Central memory CD8-positive, alpha-beta T cell (primary cell): ENCODE measurements around the gene GRPEL1.
A peak's percentile ranks its signal among the peaks of the same experiment; 100 is the strongest.

Experiments used
- ATAC-seq: fragments of 150-1000 bp; cut with Tn5 transposase; replicated peaks from 2 replicates; pipeline ENCODE4 v1.10.0; 2022; ENCODE audit warnings: mild to moderate bottlenecking, moderate FRiP score, moderate number of reproducible peaks; ENCODE audit not compliant: poor library complexity, severe bottlenecking; ENCODE audit errors: extremely low read depth
- DNase-seq, 2 donors: peaks; one replicate each; pipeline ENCODE4 v3.0.0; 2021; ENCODE audit warnings: low spot score in 2 of 2
- H3K27ac Mint-ChIP-seq: one replicate; pipeline ENCODE4 v1.8.0; 2022; ENCODE audit warnings: low read depth, mild to moderate bottlenecking, moderate library complexity, mixed read lengths
- H3K27me3 Mint-ChIP-seq: one replicate; pipeline ENCODE4 v1.8.0; 2022; ENCODE audit warnings: mixed read lengths
- H3K36me3 Mint-ChIP-seq: one replicate; pipeline ENCODE4 v1.8.0; 2022; ENCODE audit warnings: mild to moderate bottlenecking, moderate library complexity, mixed read lengths; ENCODE audit not compliant: insufficient read depth
- H3K4me1 Mint-ChIP-seq: one replicate; pipeline ENCODE4 v1.8.0; 2022; ENCODE audit warnings: mixed read lengths
- H3K4me3 Mint-ChIP-seq: one replicate; pipeline ENCODE4 v1.8.0; 2022; ENCODE audit warnings: mild to moderate bottlenecking, moderate library complexity, mixed read lengths
- H3K9me3 Mint-ChIP-seq: one replicate; pipeline ENCODE4 v1.8.0; 2022; ENCODE audit warnings: mixed read lengths

The GRPEL1 gene

GRCh38 chr4:7029921-7030320 is 37.9 kb downstream of the GRPEL1 start:
- peaks cover 33% of the 10 kb centered on the region for H3K36me3 Mint-ChIP-seq
- no peak overlapping the region for H3K4me3 Mint-ChIP-seq
- no peak for DNase-seq
- no peaks in the 10 kb centered on the region for H3K27me3 Mint-ChIP-seq
- H3K27ac Mint-ChIP-seq = peak overlapping the region; percentile 82
- H3K4me1 Mint-ChIP-seq = no peaks in the 10 kb centered on the region
- H3K9me3 Mint-ChIP-seq = no peaks in the 10 kb centered on the region
- ATAC-seq = no peak

- Mint-ChIP-seq H3K27me3 (no peaks in the 10 kb centered on the region), H3K27ac (peak overlapping the region; percentile 82), H3K4me1 (no peaks in the 10 kb centered on the region), H3K9me3 (no peaks in the 10 kb centered on the region), H3K4me3 (no peak overlapping the region), H3K36me3 (peaks cover 36% of the 10 kb centered on the region)
- ATAC-seq (no peak), DNase-seq (no peak)
Measured at GRCh38 chr4:7029212-7029611, 38.7 kb downstream of the GRPEL1 start.

- ATAC-seq = no peak
Measured at GRCh38 chr4:7027913-7028312, 40.0 kb downstream of the GRPEL1 start.

GRCh38 chr4:7027284-7027683 is 40.6 kb downstream of the GRPEL1 start:
- no peaks in the 10 kb centered on the region for H3K27me3 Mint-ChIP-seq
- H3K4me3 Mint-ChIP-seq = no peak overlapping the region
- DNase-seq = no peak
- no peaks in the 10 kb centered on the region for H3K4me1 Mint-ChIP-seq
- ATAC-seq = no peak
- peaks cover 36% of the 10 kb centered on the region for H3K36me3 Mint-ChIP-seq
- H3K27ac Mint-ChIP-seq = no peak overlapping the region
- H3K9me3 Mint-ChIP-seq = no peaks in the 10 kb centered on the region

More at GRCh38 chr4:7027913-7028312, 40.0 kb downstream of the GRPEL1 start:
- H3K4me3 Mint-ChIP-seq = no peak overlapping the region
- no peak for DNase-seq
- no peaks in the 10 kb centered on the region for H3K9me3 Mint-ChIP-seq
- H3K36me3 Mint-ChIP-seq = peaks cover 38% of the 10 kb centered on the region
- no peaks in the 10 kb centered on the region for H3K4me1 Mint-ChIP-seq
- no peaks in the 10 kb centered on the region for H3K27me3 Mint-ChIP-seq
- H3K27ac Mint-ChIP-seq = no peak overlapping the region

- DNase-seq = no peak
- Mint-ChIP-seq H3K36me3 (peaks cover 36% of the 10 kb centered on the region), H3K4me1 (no peaks in the 10 kb centered on the region)
Measured at GRCh38 chr4:7026107-7026506, 41.8 kb downstream of the GRPEL1 start.

GRCh38 chr4:7025040-7025602 is 42.7 kb downstream of the GRPEL1 start:
- no peaks in the 10 kb centered on the region for H3K4me1 Mint-ChIP-seq
- H3K27me3 Mint-ChIP-seq = no peaks in the 10 kb centered on the region
- DNase-seq = no peak
- H3K27ac Mint-ChIP-seq = no peak overlapping the region
- peaks cover 37% of the 10 kb centered on the region for H3K36me3 Mint-ChIP-seq
- ATAC-seq = no peak
- H3K9me3 Mint-ChIP-seq = no peaks in the 10 kb centered on the region
- no peak overlapping the region for H3K4me3 Mint-ChIP-seq

More at GRCh38 chr4:7026107-7026506, 41.8 kb downstream of the GRPEL1 start:
- no peaks in the 10 kb centered on the region for H3K9me3 Mint-ChIP-seq
- ATAC-seq = no peak
- no peak overlapping the region for H3K4me3 Mint-ChIP-seq
- no peaks in the 10 kb centered on the region for H3K27me3 Mint-ChIP-seq
- no peak overlapping the region for H3K27ac Mint-ChIP-seq

GRCh38 chr4:7024336-7024890 is 43.5 kb downstream of the GRPEL1 start:
- Mint-ChIP-seq H3K4me3 (no peak overlapping the region), H3K27me3 (no peaks in the 10 kb centered on the region), H3K36me3 (peaks cover 36% of the 10 kb centered on the region), H3K4me1 (no peaks in the 10 kb centered on the region), H3K27ac (no peak overlapping the region), H3K9me3 (no peaks in the 10 kb centered on the region)
- DNase-seq (no peak), ATAC-seq (no peak)

GRCh38 chr4:7023901-7024300 is 44.0 kb downstream of the GRPEL1 start:
- Mint-ChIP-seq H3K27me3 (no peaks in the 10 kb centered on the region), H3K36me3 (peaks cover 35% of the 10 kb centered on the region), H3K9me3 (no peaks in the 10 kb centered on the region), H3K4me3 (no peak overlapping the region), H3K4me1 (no peaks in the 10 kb centered on the region), H3K27ac (no peak overlapping the region)
- DNase-seq (no peak), ATAC-seq (no peak)

- peaks cover 3% of the 10 kb centered on the region for H3K4me1 Mint-ChIP-seq
- H3K36me3 Mint-ChIP-seq = peaks cover 38% of the 10 kb centered on the region
- no peak for ATAC-seq
- no peaks in the 10 kb centered on the region for H3K27me3 Mint-ChIP-seq
- H3K9me3 Mint-ChIP-seq = no peaks in the 10 kb centered on the region
- no peak overlapping the region for H3K4me3 Mint-ChIP-seq
- no peak for DNase-seq
- no peak overlapping the region for H3K27ac Mint-ChIP-seq
Measured at GRCh38 chr4:7023486-7023885, 44.4 kb downstream of the GRPEL1 start.

GRCh38 chr4:7021930-7022664 is 45.8 kb downstream of the GRPEL1 start:
- Mint-ChIP-seq H3K4me3 (no peak overlapping the region), H3K27me3 (no peaks in the 10 kb centered on the region), H3K4me1 (peaks cover 5% of the 10 kb centered on the region), H3K36me3 (peaks cover 37% of the 10 kb centered on the region), H3K9me3 (no peaks in the 10 kb centered on the region), H3K27ac (peak overlapping the region; percentile 82)
- no peak for DNase-seq
- no peak for ATAC-seq

- peaks cover 36% of the 10 kb centered on the region for H3K36me3 Mint-ChIP-seq
- no peak overlapping the region for H3K4me3 Mint-ChIP-seq
- no peaks in the 10 kb centered on the region for H3K9me3 Mint-ChIP-seq
- no peaks in the 10 kb centered on the region for H3K27me3 Mint-ChIP-seq
- DNase-seq (no peak), ATAC-seq (no peak)
- peaks cover 5% of the 10 kb centered on the region for H3K4me1 Mint-ChIP-seq
- H3K27ac Mint-ChIP-seq = no peak overlapping the region
Measured at GRCh38 chr4:7021355-7021754, 46.5 kb downstream of the GRPEL1 start.

- H3K4me1 Mint-ChIP-seq = peaks cover 5% of the 10 kb centered on the region
- peaks cover 33% of the 10 kb centered on the region for H3K36me3 Mint-ChIP-seq
- H3K9me3 Mint-ChIP-seq = no peaks in the 10 kb centered on the region
- no peak overlapping the region for H3K4me3 Mint-ChIP-seq
- no peak for ATAC-seq
- H3K27me3 Mint-ChIP-seq = no peaks in the 10 kb centered on the region
- no peak overlapping the region for H3K27ac Mint-ChIP-seq
- DNase-seq = no peak
Measured at GRCh38 chr4:7020856-7021255, 47.0 kb downstream of the GRPEL1 start.

GRCh38 chr4:7020290-7020689 is 47.6 kb downstream of the GRPEL1 start:
- Mint-ChIP-seq H3K27ac (no peak overlapping the region), H3K9me3 (no peaks in the 10 kb centered on the region), H3K27me3 (no peaks in the 10 kb centered on the region), H3K4me1 (peaks cover 5% of the 10 kb centered on the region), H3K36me3 (peaks cover 33% of the 10 kb centered on the region), H3K4me3 (no peak overlapping the region)
- DNase-seq (no peak), ATAC-seq (no peak)
